Left cardiac atrium (tissue), 2 donors: ENCODE measurements around the gene SSBP3. TPM values are rescaled to one million over a fixed set of nuclear protein-coding genes. Genes with fewer than 3 reads are reported as not detected.

ENCODE experiments used
- total RNA-seq, 2 donors: library from RNA; stranded (reverse); fragmentation: NEBNext Ultra II Directional; extraction: Animal tissue kit (Norgen Biotek cat#: 25700); gene quantifications; one replicate each; pipeline ENCODE4 v1.2.1, GENCODE V29; 2021
- donor health status: DM: no; HTN: yes; CAD: no; lungs with severe emphysema.
- donor health status: DM: yes; HTN: yes; CAD: no.

SSBP3 gene
- total RNA-seq, 2 donors from 2014 or later: 23.9 to 45.1 TPM

Other genes with a start within 250 kb of the SSBP3 start
- 1 to 10 TPM; 4.4 to 7.2 TPM for gene CYB5RL, start 206.4 kb downstream of the SSBP3 start, total RNA-seq
- gene MRPL37, start 206.2 kb downstream of the SSBP3 start, total RNA-seq: 10 to 100 TPM; 54.7 to 64.2 TPM
- 10 to 100 TPM; 15.2 to 23.3 TPM for gene ACOT11, start 141.8 kb upstream of the SSBP3 start, total RNA-seq
- gene FAM151A, start 217.1 kb upstream of the SSBP3 start, total RNA-seq: under 1 TPM; 0.15 to 0.29 TPM
- 1 to 10 TPM; 3.6 to 4.5 TPM for gene MROH7, start 235.4 kb upstream of the SSBP3 start, total RNA-seq